Tibial nerve (tissue), 3 donors: ENCODE measurements around the gene HOXB8.

Source experiments
- POLR2A ChIP-seq, 2 donors: fragments of 450-650 bp; IDR thresholded peaks; one replicate each; pipeline ENCODE4 v1.6.1; 2017; ENCODE audit warnings: antibody characterized with exemption in 2 of 2, mild to moderate bottlenecking in 2 of 2, moderate library complexity in 2 of 2
- TF ChIP-seq, protein P1 (sequence below), 5 experiments: fragments of 200-600 bp in 3 of 5; fragments of 450-650 bp in 2 of 5; sonication (generic) in 3 of 5; IDR thresholded peaks; one replicate each; pipeline ENCODE4 v1.5.1; 2016 to 2019; ENCODE audit warnings: antibody characterized with exemption in 5 of 5, mild to moderate bottlenecking in 3 of 5, moderate library complexity in 2 of 5

DNA sequence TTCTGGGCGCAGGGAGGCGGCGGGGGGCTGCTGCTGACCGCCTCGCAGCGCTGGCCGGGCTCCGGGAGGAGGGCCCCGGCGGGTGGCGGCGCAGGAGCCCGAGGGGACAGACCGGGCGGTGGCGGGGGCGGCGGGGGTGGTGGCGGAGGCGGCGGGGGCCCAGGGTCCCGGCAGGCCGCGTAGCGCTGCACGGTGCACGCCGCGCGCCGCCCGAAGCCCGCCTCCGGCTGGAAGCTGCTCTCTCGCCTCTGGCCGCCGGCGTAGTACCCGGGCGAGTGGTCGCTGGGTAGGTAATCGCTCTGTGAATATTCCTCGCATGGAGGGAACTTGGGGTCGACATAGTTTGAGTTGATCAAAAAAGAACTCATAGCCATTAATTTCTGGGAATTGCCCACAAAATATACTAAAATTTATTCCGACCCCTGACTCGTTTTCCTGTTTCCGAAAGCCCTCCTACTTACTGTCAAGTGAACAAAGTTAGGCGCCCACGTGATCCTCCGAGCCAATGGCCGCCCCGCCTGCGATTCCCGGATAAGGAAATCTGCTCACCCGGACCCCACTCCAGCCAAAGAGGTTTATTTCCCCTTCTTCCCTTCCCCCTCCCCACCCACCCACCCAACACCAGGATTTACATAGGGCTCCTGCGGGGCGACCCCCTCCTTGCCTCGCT lies 37.0 kb downstream of the HOXB8 start, which contains the start of gene HOXB4:
- TF ChIP-seq, protein P1, sequence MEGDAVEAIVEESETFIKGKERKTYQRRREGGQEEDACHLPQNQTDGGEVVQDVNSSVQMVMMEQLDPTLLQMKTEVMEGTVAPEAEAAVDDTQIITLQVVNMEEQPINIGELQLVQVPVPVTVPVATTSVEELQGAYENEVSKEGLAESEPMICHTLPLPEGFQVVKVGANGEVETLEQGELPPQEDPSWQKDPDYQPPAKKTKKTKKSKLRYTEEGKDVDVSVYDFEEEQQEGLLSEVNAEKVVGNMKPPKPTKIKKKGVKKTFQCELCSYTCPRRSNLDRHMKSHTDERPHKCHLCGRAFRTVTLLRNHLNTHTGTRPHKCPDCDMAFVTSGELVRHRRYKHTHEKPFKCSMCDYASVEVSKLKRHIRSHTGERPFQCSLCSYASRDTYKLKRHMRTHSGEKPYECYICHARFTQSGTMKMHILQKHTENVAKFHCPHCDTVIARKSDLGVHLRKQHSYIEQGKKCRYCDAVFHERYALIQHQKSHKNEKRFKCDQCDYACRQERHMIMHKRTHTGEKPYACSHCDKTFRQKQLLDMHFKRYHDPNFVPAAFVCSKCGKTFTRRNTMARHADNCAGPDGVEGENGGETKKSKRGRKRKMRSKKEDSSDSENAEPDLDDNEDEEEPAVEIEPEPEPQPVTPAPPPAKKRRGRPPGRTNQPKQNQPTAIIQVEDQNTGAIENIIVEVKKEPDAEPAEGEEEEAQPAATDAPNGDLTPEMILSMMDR (IDR thresholded peaks at IDR 0.05): no peak
- peak in 1 of 2 donors; percentile 32 for TF ChIP-seq POLR2A (IDR thresholded peaks at IDR 0.05)
